22Rv1 (cell line): ENCODE data around the gene ABL2.

Experiments used
- ZFX ChIP-seq: fragments of 450-650 bp; IDR thresholded peaks from 2 replicates; pipeline ENCODE4 v1.6.1; 2017; ENCODE audit warnings: antibody characterized with exemption, borderline replicate concordance
- TF ChIP-seq, protein P1 (sequence below): fragments of 450-650 bp; IDR thresholded peaks from 2 replicates; pipeline ENCODE4 v1.5.1; 2017; ENCODE audit warnings: mild to moderate bottlenecking

DNA sequence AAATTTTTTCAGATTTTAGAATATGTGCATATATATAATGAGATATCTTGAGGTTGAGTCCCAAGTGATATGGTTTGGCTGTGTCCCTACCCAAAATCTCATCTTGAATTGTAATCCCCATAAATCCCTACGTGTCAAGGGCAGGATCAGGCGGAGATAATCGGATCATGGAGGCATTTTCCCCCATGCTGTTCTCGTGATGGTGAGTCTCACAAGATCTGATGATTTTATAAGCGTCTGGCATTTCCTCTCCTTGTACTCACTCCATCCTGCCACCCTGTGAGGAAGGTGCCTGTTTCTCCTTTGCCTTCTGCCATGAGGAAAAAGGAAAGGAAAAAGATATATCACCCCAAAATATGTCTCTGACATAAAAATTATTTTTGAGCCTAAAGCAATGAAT lies 83.0 kb downstream of the ABL2 start:
- TF ChIP-seq, protein P1, sequence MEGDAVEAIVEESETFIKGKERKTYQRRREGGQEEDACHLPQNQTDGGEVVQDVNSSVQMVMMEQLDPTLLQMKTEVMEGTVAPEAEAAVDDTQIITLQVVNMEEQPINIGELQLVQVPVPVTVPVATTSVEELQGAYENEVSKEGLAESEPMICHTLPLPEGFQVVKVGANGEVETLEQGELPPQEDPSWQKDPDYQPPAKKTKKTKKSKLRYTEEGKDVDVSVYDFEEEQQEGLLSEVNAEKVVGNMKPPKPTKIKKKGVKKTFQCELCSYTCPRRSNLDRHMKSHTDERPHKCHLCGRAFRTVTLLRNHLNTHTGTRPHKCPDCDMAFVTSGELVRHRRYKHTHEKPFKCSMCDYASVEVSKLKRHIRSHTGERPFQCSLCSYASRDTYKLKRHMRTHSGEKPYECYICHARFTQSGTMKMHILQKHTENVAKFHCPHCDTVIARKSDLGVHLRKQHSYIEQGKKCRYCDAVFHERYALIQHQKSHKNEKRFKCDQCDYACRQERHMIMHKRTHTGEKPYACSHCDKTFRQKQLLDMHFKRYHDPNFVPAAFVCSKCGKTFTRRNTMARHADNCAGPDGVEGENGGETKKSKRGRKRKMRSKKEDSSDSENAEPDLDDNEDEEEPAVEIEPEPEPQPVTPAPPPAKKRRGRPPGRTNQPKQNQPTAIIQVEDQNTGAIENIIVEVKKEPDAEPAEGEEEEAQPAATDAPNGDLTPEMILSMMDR, result no peak
- no peak for TF ChIP-seq ZFX
